Activated naive CD4-positive, alpha-beta T cell treated with Interleukin-2 at 50 U/mL for 16 hours (primary cell): Measurements from ENCODE around the gene LIPE.

Experiments used
- DNase-seq: peaks from one replicate; pipeline ENCODE4 v3.0.0-alpha.2; 2020

LIPE gene

DNA sequence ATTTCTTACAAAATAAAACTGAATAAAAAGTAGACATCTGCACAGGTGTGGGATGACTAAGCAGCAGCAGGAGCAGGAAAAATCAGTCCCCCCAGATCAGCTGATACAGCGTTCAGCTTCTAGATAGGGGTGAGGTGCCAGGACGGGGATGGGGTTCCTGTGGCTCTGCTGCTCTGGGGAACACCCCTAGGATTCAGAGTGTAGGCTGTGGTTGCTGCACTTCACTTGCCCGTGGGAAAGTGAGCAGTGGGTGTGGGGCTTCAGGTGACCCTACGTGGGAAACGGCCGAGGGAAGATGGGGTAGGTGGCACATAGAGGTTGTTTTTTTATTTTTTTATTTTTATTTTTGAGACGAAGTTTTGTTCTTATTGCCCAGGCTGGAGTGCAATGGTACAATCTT is 18.8 kb upstream of the LIPE start:
- no peak for DNase-seq

DNA sequence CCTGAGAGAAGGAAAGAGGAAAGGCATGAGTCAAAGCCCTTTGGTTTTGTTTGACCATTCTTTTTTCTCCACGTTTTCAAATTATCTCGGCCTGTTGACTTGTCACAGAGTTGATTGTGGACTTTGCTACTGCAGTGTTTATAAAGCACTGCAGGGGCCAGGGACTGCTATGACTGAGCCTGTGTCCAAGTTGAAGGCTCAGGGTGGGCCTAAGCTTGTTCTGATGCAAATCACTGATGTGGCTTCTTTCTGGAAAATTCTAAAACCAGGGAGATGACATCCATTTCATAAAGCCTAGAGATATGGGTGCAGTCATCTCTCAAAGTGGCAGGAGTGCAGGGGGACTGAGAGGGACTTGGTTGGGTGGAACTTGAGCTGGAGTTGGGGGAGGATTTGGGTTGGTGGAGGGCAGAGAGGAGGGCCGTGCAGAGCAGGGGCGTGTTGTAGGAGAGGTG is 16.8 kb upstream of the LIPE start:
- no peak for DNase-seq

- no peak for DNase-seq
Measured at GRCh38 chr19:42442833-42443232, 15.6 kb upstream of the LIPE start, which contains the start of gene CXCL17. CXCL17 (minus strand) TSS chr19:42442946; CDS start chr19:42442832, 114 bp downstream.

DNA sequence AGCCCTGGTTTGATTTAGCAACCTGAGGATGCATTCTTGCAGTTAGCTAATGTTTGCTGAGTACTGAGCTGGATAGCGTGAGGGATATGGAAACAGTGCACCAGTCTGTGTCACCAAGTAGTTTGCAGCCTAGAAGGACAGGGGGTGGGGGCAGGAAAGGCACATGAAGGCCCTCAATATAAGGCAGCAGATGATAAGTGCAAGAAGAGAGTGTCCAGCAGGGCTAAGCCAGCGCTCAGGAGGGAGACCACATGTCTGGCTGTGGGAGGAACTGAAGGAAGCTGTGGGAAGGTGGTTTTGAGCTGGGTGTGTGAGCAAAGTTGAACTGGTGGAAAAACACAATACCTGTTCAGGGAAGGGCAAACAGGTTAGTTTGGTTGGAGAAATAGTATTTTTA is 13.9 kb upstream of the LIPE start:
- peak; percentile 15 for DNase-seq

DNA sequence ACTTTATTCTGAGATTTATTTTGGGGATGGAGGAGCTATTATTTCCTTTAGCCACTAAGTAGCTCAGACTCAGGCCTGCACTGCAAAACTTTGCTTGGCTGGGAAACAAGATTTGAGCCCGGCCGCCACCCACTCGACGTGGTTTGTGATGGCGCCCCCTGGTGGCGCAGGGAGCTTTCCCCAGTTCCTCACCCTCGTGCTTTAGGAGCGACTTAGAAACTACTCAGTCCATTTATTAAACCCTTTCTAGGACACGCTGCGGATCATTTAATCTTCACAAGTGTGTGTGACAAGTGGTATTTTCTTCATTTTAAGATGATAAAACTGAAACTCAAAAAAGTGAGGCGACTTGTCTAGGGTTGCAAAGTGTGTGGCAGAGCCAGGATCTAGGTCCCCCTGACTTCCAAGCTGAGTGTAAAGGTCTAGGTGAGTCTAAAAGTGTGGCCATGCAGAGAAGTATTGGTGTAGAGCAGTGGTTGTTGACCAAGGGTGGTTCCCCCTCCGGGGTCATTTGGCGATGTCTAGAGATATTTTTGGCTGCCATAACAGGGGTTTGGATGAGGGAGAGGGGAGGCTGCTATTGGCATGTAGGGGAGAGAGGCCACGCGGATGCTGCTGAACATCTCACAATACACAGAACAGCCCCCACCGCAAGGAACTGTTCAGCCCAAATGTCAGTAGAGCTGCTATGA is 13.3 kb upstream of the LIPE start:
- peak; percentile 83 for DNase-seq

- DNase-seq, result no peak
Measured at GRCh38 chr19:42436006-42436405, 8.8 kb upstream of the LIPE start.

DNA sequence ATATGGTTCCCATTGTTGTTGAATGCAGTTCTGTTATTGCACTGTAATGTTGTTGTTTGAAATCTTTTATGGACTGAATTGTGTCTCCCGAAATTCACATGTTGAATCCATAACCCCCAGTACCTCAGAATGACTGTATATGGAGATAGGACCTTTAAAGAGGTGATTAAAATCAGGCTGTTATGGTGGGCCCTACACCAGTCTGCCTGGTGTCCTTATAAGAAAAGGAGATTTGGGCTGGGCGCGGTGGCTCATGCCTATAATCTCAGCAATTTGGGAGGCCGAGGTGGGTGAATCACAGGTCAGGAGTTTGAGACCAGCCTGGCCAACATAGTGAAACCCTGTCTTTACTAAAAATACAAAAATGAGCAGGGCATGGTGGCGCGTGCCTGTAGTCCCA is 8.1 kb upstream of the LIPE start:
- no peak for DNase-seq

DNA sequence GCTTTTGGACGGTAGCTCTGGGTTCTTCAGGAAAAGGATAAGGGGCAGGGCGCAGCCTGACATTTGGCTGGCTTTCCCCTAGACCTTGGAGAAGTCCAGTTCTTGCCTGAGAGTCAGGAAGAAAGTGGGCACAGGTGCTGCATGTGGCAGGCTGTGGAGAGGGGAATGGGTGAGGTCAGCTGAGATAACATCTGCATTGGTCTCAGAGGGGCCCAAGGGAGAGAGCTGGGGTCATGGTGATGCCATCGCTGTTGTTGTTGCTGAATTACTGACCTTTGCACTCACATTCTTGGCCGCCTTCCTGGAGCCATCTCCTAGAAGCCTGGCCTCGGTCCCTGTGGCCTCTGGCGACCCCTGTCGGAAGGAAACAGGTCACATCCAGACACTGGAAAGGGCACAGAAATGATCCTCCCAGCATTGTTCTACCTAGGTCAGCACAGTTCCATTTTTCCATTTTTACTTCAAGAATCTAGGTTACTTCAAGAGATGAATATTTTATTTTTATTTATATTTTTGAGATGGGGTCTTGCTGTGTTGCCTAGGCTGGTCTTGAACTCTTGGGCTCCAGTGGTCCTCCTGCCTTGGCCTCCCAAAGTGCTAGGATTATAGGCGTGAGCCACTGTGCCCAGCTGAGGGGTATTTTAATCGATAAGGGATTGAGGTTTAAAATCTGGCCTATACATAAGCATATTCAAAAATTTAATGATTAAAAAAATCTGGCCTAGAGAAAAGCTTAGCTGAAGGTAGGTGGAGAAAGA is 6.5 kb upstream of the LIPE start:
- peak; percentile 74 for DNase-seq

GRCh38 chr19:42431486-42431885 is 4.3 kb upstream of the LIPE start:
- no peak for DNase-seq

DNA sequence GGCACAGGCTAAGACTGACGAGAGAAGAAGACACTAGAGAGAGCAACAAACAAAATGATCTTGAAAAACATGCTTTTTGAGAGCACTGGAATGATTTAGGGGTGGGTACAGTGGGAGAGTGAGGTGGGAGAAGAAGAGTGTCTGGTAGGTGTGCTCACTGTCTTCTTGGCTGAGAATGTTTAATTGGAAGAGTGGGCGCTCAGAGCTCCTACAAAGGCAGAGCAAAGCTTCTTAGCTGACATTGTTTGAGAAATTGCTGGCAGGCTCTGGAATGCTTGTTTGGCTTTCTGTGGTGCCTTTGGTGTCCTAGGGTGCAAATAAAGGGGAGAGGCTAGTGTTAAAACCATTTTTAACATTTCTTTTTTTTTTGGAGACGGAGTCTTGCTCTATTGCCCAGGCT is 1.5 kb upstream of the LIPE start:
- DNase-seq, result no peak

GRCh38 chr19:42426643-42427042 is 545 bp downstream of the LIPE start:
- no peak for DNase-seq

DNA sequence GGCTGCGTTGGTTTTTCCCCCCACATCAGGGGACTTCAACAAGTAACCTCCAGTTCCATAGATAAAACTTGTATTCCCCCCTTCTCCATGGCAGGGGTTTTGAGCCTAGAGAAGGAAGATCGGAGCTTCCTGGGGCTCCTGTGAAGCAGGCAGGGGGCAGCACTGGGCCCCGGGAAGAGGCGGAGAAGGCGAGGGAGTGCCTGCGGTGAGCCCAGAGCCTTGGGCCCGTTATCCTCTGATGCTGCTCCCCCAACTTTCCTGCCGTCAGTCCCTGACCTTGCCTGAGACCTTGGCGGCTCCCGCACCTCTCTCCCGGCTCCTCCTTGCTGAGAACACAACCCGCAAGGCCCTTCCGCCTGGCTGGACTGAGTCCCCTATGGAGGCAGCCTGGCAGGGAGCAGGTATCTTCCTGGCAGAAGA is 2.5 kb downstream of the LIPE start:
- no peak for DNase-seq

GRCh38 chr19:42424345-42424707 is 2.9 kb downstream of the LIPE start:
- no peak for DNase-seq

- peak; percentile 97 for DNase-seq
Measured at GRCh38 chr19:42423462-42424344, 3.5 kb downstream of the LIPE start.

DNA sequence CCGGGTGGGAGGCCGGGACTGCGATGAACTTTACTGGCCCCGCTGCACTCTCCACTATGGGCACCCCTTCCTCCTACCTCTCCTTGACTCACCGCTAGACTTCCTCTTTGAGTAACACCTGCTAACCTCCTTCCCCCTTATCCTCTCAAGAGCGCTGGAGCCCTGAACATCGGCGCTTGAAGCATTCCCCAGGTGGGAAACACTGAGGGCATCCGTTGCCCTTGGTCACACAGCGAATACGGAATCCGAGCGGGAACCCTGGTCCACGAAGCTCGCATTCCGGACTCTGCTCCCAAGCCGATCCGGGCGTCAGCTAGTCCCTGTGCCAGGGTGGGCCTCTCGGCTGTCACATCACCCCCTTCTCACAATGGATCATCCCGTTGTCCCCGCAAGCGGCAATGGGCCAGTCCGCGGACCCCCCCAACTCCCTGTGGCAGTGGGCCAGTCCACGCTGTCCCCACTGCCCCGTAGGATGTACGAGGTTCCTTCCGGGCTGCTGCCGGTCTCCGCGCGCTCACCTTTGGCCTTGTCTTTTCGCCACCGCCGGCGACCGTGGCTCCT is 4.2 kb downstream of the LIPE start:
- peak; percentile 57 for DNase-seq

GRCh38 chr19:42422092-42422900 is 4.9 kb downstream of the LIPE start:
- DNase-seq, result no peak

DNA sequence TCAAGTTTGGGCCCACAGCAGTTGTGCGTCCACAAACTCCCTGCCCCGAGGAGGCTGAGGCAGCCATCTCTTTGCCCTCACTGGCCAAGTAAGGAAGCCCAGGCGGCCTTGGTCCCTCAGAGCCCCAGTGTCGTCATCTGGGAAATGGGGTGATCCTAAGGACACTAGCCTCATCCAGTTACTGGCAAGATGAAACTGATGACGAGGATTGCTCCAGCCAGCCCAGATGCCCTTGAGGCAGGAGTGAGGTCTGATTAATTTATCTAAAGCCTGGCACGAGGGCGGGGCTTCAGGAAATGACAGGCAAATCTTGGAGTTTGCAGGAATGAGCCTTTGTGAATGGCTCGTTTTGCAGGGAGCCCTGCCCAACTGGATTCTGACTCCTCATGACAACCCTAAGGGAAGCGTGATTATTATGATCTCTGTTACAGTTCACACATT is 5.6 kb downstream of the LIPE start:
- no peak for DNase-seq

DNA sequence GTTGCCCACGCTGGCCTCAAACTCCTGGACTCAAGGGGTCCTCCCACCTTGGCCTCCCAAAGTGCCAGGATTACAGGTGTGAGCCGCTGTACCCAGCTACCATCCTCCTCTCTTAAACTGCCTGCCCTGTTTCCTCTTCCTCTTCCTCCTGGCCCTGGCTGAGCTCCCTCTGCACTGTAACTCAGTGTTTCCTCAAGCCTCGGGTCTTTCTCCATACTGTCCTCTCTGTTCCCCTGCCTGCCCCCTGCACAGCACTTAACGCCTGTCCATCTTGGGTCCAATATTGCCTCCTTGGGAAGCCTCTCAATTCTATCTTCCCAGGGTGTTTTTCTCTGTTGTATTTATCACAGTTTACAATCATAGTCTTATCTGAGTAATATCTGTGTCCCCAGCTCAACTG is 6.1 kb downstream of the LIPE start:
- DNase-seq, result no peak

DNA sequence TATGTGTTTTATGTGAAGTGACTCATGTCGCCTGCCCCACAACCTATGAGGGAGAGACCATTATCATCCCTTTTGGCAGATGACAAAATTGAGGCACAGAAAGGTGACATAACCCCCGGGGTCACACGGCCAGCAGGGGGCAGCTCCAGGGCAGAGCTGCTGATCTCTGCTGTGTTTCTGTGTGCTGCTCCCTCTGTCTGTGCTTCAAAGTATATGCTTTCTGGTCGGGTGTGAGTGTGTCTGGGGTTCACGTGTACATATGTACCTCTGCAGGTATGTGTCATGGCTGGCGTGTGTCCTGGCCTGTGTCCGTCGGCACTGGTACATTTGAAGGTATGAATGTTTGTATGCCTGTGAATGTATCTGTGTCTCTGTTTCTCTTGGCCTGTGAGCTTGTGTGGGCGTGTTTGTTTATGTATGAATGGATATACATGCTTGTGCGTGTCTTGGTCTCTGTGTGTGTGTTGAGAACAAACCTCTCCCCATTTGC is 7.1 kb downstream of the LIPE start:
- peak; percentile 84 for DNase-seq

DNA sequence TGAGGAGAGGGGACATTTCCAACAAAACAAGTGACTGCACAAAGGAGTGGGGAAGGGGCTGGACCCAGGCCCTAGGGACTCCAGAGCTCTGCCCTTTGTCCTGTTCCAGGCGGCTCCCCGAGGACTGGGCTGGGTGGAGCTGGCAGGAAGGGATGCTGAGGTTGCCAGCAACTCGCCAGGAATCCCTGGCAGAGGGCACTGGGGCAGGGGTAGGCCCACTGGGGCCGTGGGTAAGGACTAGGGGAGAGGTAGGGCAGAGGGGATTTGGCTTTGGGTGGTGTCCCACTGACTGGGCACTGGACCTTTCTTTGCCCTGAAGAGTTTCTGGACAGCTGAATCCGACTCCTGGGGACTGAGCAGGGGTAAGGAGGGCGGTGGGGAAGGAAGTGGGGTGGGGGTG is 7.9 kb downstream of the LIPE start:
- DNase-seq, result no peak

DNA sequence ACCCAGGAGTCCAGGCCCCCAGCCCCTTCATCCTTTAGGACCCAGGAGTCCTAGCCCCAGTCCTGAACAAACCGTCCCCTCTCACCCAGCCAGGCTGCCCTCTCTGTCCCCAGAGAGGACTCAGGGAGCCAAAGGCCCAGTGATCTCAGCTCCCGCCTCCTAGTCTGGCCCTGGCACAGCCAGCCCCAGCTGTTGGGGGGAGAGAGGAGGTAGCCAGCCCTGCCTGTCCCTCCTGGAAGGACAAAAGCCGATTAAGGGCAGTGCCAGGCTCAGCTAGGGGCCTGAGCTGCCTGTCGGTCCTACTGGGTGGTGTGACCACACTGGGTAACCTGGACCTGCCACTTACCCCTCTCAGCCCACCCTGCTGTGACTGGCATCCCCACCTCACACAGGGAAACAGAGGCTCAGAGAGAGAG is 14.5 kb downstream of the LIPE start:
- no peak for DNase-seq

- no peak for DNase-seq
Measured at GRCh38 chr19:42412227-42412626, 15.0 kb downstream of the LIPE start.
